CD14-positive monocyte (primary cell): ENCODE results near the gene TBXA2R. TPM values are rescaled to one million over a fixed set of nuclear protein-coding genes. Genes with fewer than 3 reads are reported as not detected.
"Not testable (repeated sequence)": the region's sequence is repeated elsewhere in the genome, so short reads cannot be mapped to it uniquely, and the experiment has no call there.

Source experiments
- DNase-seq, 3 donors: peaks; one replicate each; pipeline ENCODE4 v3.0.0-alpha.2; 2011 to 2022
- H2AFZ ChIP-seq: 2 replicates; pipeline ENCODE4 v1.6.0; 2012; ENCODE audit warnings: mild to moderate bottlenecking, low read depth, low read length, inconsistent platforms; ENCODE audit not compliant: insufficient read depth, poor library complexity, severe bottlenecking
- H3K27ac ChIP-seq, 2 donors: 1 replicate in 1 of 2; 2 replicates in 1 of 2; pipeline ENCODE4 v1.5.1; 2012 to 2013; ENCODE audit warnings: low read length in 2 of 2, control low read depth in 1 of 2, inconsistent platforms in 1 of 2, low read depth in 1 of 2, mild to moderate bottlenecking in 1 of 2
- H3K27me3 ChIP-seq, 2 donors: one replicate each; pipeline versions ENCODE4 v1.6.0 to v1.6.1; 2011 to 2013; ENCODE audit warnings: low read length in 2 of 2; ENCODE audit not compliant: control insufficient read depth in 2 of 2, insufficient read depth in 2 of 2
- H3K36me3 ChIP-seq, 2 donors: replicated peaks in 1 of 2; 1 replicate in 1 of 2; 2 replicates in 1 of 2; pipeline versions ENCODE4 v1.5.1 to v1.6.1; 2012 to 2013; ENCODE audit warnings: low read length in 2 of 2, control low read depth in 1 of 2, inconsistent platforms in 1 of 2, mild to moderate bottlenecking in 1 of 2; ENCODE audit not compliant: insufficient read depth in 2 of 2, control insufficient read depth in 1 of 2
- H3K4me1 ChIP-seq, 2 donors: 1 replicate in 1 of 2; 2 replicates in 1 of 2; pipeline versions ENCODE4 v1.5.1 to v1.6.1; 2012 to 2013; ENCODE audit warnings: low read length in 2 of 2, control low read depth in 1 of 2, inconsistent platforms in 1 of 2, mild to moderate bottlenecking in 1 of 2, moderate library complexity in 1 of 2; ENCODE audit not compliant: insufficient read depth in 2 of 2, control insufficient read depth in 1 of 2
- H3K4me2 ChIP-seq: replicated peaks from 2 replicates; pipeline ENCODE3; 2012; ENCODE audit warnings: low read length, moderate library complexity, mild to moderate bottlenecking; ENCODE audit not compliant: poor library complexity, severe bottlenecking; ENCODE audit errors: extremely low read depth
- H3K4me3 ChIP-seq, 3 experiments: fragments of 200-600 bp in 1 of 3; sonication (generic) in 1 of 3; replicated peaks in 1 of 3; 1 replicate in 2 of 3; 2 replicates in 1 of 3; pipeline ENCODE4 v1.5.1; 2011 to 2013; ENCODE audit warnings: low read length in 3 of 3, mild to moderate bottlenecking in 3 of 3, control low read depth in 2 of 3, low read depth in 2 of 3, inconsistent platforms in 1 of 3, moderate library complexity in 1 of 3
- H3K79me2 ChIP-seq: 2 replicates; pipeline ENCODE4 v1.6.0; 2012; ENCODE audit warnings: mild to moderate bottlenecking, control low read depth, inconsistent platforms, low read length, moderate library complexity; ENCODE audit not compliant: insufficient read depth
- H3K9ac ChIP-seq: 2 replicates; pipeline ENCODE4 v1.6.0; 2017; ENCODE audit warnings: low read length, mild to moderate bottlenecking; ENCODE audit not compliant: insufficient read depth, poor library complexity, severe bottlenecking
- H3K9me3 ChIP-seq, 2 donors: replicated peaks in 1 of 2; 1 replicate in 1 of 2; 2 replicates in 1 of 2; pipeline versions ENCODE4 v1.5.1 to v1.6.1; 2012 to 2013; ENCODE audit warnings: low read length in 2 of 2, control low read depth in 1 of 2; ENCODE audit not compliant: control insufficient read depth in 1 of 2, insufficient read depth in 1 of 2
- H4K20me1 ChIP-seq: 2 replicates; pipeline ENCODE4 v1.6.0; 2012; ENCODE audit warnings: mild to moderate bottlenecking, low read length, control low read depth, moderate library complexity; ENCODE audit not compliant: insufficient read depth
- H3K27ac Mint-ChIP-seq, 7 donors: one replicate each; pipeline ENCODE4 v1.8.0; 2020; ENCODE audit warnings: mild to moderate bottlenecking in 7 of 7, mixed read lengths in 7 of 7, moderate library complexity in 6 of 7, inconsistent platforms in 2 of 7
- H3K27me3 Mint-ChIP-seq, 3 donors: one replicate each; pipeline ENCODE4 v1.8.0; 2021 to 2022; ENCODE audit warnings: low read depth in 3 of 3, mild to moderate bottlenecking in 3 of 3, mixed read lengths in 3 of 3, moderate library complexity in 3 of 3, inconsistent platforms in 1 of 3
- H3K36me3 Mint-ChIP-seq, 2 donors: one replicate each; pipeline ENCODE4 v1.8.0; 2020; ENCODE audit warnings: mixed read lengths in 2 of 2, inconsistent platforms in 1 of 2, mild to moderate bottlenecking in 1 of 2
- H3K4me1 Mint-ChIP-seq: one replicate; pipeline ENCODE4 v1.8.0; 2020; ENCODE audit warnings: mild to moderate bottlenecking, mixed read lengths
- H3K4me3 Mint-ChIP-seq, 2 donors: one replicate each; pipeline ENCODE4 v1.8.0; 2020; ENCODE audit warnings: mild to moderate bottlenecking in 2 of 2, mixed read lengths in 2 of 2, moderate library complexity in 1 of 2
- H3K9me3 Mint-ChIP-seq, 7 donors: one replicate each; pipeline ENCODE4 v1.8.0; 2020 to 2022; ENCODE audit warnings: mixed read lengths in 7 of 7, mild to moderate bottlenecking in 6 of 7, moderate library complexity in 6 of 7, inconsistent platforms in 2 of 7
- CTCF ChIP-seq: fragments of 200-600 bp; IDR thresholded peaks from one replicate; pipeline ENCODE4 v1.8.0; 2022; ENCODE audit warnings: antibody characterized with exemption, mild to moderate bottlenecking
- WGBS: methylation state at CpG from one replicate; pipeline ENCODE4 v1.1.5; 2013; ENCODE audit warnings: missing lambda C conversion rate; ENCODE audit not compliant: insufficient coverage; 5-methylcytosine and 5-hydroxymethylcytosine counted together
- intact Hi-C, 2 donors: fragments of 100-400 bp; cut with micrococcal nuclease; formaldehyde crosslinking; loops; one replicate each; pipeline versions ENCODE4 v1.15.0 to v1.15.1; 2023
- polyA plus RNA-seq, 3 donors: library from polyadenylated mRNA; depleted of rRNA in 1 of 3; unstranded in 2 of 3; stranded (reverse) in 1 of 3; fragments of 300-500 nt in 2 of 3; fragments of >200 nt in 1 of 3; fragmentation: Illumina TruSeq in 2 of 3; gene quantifications; 1 replicate in 2 of 3; 2 replicates in 1 of 3; pipeline ENCODE4 v1.2.3, GENCODE V29; 2012 to 2021

TBXA2R gene
- polyA plus RNA-seq, 3 donors, result 0.05 TPM; not detected in 2

DNA sequence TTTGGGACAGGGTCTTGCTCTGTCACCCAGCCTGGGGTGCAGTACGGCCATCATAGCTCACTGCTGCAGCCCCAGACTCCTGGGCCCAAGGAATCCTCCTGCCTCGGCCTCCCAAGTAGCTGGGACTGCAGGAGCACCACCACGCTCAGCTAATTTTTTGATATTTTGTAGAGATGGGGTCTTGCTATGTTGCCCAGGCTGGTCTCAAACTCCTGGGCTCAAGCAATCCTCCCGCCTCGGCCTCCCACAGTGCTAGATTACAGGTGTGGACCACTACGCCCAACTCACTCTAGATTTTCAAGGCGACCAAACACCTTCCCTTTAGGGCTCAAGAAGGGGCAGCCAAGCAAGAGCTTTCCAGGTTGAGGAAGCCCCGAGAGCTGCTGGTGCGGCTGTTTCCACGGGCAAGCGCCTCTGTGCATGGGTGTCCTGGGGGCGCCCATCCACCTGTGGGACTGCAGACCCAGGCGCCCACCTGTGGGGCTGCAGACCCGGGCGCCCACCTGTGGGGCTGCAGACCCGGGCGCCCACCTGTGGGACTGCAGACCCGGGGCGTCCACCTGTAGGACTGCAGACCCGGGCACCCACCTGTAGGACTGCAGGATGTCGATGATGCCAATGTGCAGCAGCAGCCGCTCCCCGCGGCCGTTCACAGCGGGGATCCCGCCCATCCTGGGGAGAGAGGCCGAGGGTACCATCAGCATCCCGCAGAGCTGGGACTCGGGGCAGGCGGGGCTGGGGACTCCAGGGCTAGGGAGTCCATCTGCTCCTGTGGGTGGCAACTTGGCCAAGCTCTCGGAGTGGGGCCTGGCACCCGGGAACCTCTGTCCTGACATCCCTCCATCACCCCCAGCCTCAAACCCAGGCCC is 41.6 kb upstream of the TBXA2R start:
- Mint-ChIP-seq H3K9me3 (peaks cover 0 to 2% (median 0%) of the 10 kb centered on the region in 7 donors), H3K4me3 (no peak overlapping the region), H3K4me1 (no peaks in the 10 kb centered on the region), H3K27me3 (no peaks in the 10 kb centered on the region), H3K27ac (peak overlapping the region in 1 of 7 donors; percentile 35), H3K36me3 (peaks cover 36 to 71% of the 10 kb centered on the region in 2 donors)
- H3K79me2 ChIP-seq, result no peaks in the 10 kb centered on the region
- peaks cover 3% of the 10 kb centered on the region for H4K20me1 ChIP-seq
- H3K27ac ChIP-seq, result no peak overlapping the region
- no peaks in the 10 kb centered on the region for H3K27me3 ChIP-seq
- H2AFZ ChIP-seq, result no peak overlapping the region
- 94% methylated on average over 29 of the region's 33 CpGs for WGBS
- no peak overlapping the region for H3K4me3 ChIP-seq
- no peak overlapping the region for H3K9ac ChIP-seq
- H3K4me1 ChIP-seq, result no peaks in the 10 kb centered on the region
- DNase-seq, result no peak
- H3K4me2 ChIP-seq, result no peak overlapping the region
- intact Hi-C loops, result no loop called here
- no peak for TF ChIP-seq CTCF
- H3K9me3 ChIP-seq, result no peaks in the 10 kb centered on the region
- H3K36me3 ChIP-seq, result peaks cover 70 to 72% of the 10 kb centered on the region in 2 donors

- H2AFZ ChIP-seq, H3K27ac Mint-ChIP-seq, H3K4me2 ChIP-seq, DNase-seq, H3K4me1 ChIP-seq, H3K4me1 Mint-ChIP-seq, H3K9ac ChIP-seq, H4K20me1 ChIP-seq, H3K79me2 ChIP-seq, H3K27me3 ChIP-seq, H3K27me3 Mint-ChIP-seq, H3K27ac ChIP-seq, intact Hi-C loops, H3K4me3 Mint-ChIP-seq, H3K9me3 Mint-ChIP-seq, H3K4me3 ChIP-seq, H3K9me3 ChIP-seq: not testable (repeated sequence)
- WGBS, result 100% methylated on average over 2 of the region's 5 CpGs
- peaks cover 69 to 72% of the 10 kb centered on the region in 2 donors for H3K36me3 ChIP-seq
- H3K36me3 Mint-ChIP-seq, result peaks cover 40 to 73% of the 10 kb centered on the region in 2 donors
Observed at GRCh38 chr19:3647102-3647501, 40.4 kb upstream of the TBXA2R start.
